Fibroblast of upper back skin (primary cell): ENCODE data around the gene SIVA1.

Experiments used
- DNase-seq: peaks from one replicate; pipeline ENCODE4 v3.0.0-alpha.2; 2013

Gene SIVA1

DNA sequence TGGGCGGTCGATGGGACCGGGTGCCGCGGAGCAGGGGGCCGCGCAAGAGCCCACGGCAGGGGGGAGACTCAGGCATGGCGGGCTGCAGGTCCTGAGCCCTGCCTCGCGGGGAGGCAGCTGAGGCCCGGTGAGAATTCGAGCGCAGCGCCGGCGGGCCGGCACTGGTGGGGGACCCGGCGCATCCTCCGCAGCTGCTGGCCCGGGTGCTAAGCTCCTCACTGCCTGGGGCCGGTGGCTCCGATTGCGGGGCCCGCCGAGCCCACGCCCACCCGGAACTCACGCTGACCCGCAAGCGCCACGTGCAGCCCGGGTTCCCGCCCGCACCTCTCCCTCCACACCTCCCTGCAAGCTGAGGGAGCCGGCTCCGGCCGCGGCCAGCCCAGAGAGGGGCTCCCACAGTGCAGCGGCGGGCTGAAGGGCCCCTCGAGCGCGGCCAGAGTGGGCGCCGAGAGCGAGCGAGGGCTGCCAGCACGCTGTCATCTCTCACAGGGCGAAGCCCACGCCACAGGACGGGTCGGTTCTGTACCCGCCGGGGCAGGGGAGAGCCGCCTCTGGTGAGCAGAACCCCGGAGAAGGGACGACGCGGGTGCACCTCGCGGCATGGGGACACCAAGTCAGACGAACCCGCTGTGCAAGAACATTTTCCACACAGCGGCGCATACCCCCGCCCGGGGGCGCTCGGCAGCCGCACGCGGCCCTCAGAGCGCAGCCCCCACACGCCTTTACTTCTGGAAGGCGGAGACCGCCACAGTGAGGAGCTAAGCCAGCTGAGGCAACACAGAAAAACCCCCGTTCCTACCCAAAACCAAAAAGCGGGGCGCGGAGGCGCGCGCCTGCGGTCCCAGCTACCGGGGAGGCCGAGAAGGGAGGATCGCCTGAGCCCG is 1.2 kb upstream of the SIVA1 start:
- DNase-seq = no peak

DNA sequence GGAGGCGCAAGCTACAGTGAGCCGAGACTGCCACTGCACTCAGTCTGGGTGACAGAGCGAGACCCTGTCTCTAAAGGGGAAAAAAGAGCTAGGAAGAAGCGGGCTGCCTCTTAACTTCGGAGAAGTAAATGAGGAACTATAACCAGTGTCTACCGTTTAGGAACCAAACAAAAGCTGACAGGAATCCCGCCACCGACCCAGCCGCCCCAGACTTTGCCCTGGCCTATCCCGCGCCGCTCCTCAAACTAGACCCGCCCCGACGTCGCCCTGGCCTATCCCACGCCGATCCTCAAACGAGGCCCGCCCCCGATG is 568 bp upstream of the SIVA1 start:
- DNase-seq = no peak

DNA sequence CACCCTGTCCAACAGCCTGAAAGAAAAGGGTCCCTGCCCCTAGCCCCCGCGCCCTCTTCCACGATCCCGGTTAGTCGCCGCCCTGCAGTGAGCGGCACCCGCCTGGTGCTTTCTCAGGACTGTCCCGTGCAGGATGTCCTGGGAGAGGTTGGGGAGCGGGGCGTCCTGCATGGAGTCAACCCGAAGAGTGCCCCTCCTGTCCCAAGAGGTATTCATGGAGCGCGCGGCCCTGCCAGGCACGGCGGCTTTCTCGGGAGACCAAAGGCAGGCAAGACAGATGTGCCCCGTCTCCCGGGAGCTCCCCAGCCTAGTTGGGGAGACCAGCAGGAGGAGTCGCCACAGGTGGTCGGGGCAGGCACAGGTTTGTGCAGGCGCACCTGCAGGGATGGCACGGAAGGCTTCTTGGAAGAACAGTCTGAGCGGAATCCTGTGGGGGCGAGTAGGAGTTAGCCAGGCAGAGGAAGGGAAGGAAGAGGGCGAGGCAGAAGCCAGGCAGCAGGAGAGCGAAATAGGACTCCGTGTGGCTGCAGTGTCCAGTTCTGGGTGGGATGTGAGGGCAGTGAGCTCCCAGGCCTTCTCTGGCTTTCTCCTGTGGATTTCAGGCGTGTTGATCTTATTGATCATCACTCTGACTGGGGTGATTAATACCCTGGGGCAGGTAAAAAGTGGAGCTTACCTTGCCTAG is 723 bp downstream of the SIVA1 start:
- no peak for DNase-seq

DNA sequence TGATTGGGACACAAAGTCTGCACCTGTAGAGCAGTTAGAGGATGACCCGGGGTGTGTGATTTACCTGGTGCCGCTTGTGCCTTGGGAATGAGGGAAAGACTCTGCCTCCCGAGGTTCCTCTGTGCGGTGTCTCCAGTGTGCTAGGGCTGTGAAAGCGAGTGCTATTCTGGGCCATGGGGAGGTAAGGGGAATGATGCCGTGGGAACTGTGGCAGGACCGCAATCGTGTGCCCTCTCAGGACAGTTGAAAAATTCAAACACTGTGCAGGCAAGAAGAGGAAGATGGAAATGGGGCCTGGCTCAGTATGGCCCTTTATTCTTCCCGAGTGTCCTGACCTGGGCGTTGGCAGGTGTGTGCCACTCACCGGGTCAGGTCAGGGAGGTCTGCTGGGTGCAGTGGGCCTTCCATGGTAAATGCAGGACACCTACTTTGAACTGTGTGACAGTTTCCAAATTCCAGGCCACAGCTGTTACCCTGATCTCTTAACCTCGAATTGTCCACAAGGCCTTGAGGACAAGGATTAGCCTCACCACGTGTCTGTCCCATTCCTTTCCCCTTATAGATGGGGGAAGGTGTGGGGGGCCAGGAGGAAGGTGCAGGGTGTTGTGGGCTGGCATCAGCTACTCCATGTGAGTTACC is 1.4 kb downstream of the SIVA1 start:
- DNase-seq = no peak

DNA sequence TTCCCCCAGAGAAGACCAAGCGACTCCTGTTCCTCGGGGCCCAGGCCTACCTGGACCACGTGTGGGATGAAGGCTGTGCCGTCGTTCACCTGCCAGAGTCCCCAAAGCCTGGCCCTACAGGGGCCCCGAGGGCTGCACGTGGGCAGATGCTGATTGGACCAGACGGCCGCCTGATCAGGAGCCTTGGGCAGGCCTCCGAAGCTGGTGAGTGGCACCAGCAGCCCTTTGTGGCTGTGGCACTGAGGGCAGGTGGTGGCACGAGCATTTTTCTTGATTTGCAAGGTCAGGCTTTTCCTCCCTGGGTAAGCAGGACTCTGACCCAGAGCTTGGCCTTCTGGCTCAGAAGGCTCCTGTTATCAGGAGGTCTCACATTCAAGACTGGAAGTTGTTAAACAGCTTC is 2.7 kb downstream of the SIVA1 start:
- DNase-seq = no peak

DNA sequence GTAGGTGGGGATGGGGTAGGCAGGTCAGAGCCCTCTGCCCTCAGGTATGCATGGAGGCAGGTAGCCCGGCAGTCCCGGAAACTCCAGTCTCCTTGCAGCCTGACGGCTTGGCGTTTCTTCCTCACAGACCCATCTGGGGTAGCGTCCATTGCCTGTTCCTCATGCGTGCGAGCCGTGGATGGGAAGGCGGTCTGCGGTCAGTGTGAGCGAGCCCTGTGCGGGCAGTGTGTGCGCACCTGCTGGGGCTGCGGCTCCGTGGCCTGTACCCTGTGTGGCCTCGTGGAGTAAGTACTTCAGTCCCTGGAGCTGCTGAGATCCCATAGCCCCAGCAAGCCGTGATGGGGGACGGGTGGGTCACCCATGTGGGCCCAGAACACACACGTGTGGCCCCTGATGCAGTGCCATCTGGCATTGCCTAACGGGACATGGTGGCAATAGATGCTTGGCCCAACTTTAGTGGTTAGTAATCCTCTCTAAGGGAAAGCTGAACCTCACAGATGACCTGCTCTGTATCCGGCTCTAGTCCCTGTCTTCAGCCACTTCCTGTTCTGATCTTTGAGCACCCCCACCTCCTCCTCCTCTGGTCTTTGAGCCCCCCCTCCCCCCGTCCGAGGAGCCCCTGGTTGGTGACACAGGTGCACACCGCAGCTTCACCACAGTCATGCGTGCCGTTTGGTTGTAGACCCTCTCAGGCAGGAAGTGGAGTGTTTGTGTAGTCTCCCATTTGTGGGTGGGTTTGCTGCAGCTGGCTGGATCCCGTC is 3.7 kb downstream of the SIVA1 start:
- DNase-seq = no peak

DNA sequence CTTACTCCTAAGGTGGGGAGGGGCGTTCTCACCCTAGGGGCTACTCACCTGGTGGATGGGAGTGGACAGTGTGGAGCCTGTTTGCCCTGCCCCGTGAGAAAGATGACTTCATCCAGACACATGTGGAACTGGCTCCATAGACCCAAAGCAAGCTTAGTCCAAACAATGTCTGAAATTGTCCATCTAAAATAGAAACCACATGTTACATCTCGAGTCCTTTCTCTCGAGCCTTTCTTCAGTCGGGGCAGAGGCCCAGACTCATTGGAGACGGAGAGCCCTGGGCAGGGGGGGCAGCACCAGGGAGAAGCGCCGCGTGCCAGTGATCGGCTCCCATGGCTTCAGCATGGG is 4.3 kb downstream of the SIVA1 start:
- DNase-seq = no peak

DNA sequence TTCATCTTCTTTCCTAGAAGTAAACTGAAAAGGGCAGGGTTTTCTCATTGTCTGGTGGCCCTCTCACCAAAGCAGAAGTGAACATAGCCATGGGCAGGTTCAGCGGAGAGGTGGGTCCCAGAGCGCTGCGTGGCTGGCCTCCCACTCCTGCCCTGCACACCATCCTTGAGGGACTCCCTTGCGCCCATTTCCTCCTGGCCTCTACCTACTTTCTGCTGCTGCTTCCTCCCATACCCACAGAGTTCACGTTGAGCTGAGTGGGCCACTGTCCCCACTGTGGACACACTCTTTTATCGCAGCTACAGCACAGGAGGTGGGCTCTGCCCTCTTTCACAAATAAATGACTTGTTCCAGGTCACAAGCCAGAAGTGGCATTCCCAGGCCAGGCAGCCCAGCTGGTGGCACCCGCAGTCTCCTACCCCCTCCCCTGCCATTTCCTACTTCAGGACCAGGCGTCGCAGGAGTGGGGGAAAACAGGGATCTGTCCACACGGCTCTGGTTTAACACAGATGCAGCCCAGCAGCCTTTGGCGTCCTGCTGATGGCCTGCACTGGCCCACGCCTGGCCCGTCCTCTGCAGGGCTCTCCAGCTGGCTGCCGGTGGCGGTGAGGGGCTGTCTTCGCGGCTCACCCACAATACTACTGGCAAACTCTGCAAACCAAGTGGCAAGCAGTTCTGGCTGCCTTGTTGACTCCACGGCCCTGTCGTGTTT is 4.9 kb downstream of the SIVA1 start:
- DNase-seq = no peak

DNA sequence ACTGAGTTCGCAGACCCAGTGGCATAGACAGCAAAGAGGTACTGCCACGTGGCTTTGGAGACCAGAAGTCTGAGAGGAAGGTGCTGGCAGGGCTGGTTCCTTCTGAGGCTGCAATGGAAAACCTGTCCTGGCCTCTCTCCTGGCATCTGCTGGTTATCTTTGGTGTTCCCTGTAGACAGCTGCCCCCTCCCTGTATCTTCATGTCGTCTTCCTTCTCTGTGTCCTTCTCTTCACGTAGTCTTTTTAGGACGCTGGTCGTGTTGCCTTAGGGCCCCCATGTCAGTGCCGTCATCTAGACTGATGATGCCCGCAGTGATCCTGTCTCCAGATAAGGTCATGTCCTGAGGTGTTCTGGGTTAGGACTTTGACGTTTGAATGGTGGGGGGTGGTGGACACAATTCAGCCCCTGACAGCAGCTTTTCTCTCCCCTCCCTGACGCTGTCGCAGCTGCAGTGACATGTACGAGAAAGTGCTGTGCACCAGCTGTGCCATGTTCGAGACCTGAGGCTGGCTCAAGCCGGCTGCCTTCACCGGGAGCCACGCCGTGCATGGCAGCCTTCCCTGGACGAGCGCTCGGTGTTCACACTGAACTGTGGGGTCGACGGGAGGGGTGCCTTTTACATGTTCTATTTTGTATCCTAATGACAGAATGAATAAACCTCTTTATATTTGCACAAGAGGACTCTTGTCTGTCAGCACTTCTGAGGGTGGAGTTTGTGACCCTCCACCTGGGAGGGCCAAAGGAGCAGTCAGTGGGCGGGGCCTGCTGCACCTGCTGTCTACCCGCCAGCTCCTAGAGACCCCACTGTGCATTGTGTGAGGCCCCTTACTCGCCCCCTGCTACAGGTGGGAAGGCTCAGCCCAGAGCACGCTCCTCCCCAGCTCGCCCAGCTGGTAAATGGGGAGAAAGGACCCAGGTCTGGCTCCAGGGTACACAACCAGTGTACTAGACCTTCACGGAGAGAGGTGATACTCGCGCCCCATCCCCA is 6.3 kb downstream of the SIVA1 start:
- DNase-seq = no peak

DNA sequence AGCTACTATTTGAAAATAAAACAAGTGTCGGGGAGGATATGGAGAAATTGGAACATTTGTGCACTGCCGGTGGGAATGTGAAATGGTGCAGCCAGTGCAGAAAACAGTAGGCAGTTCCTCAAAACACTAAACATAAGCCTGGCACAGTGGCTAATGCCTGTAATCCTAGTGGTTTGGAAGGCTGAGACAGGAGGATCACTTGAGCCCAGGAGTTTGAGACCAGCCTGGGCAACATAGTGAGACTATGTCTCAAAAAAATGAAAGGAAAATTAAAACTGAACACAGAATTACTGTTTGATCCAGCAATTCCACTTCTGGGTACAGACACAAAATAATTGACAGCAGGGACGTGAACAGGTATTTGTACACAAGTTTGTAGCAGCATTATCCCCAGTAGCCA is 12.6 kb downstream of the SIVA1 start:
- DNase-seq = no peak

DNA sequence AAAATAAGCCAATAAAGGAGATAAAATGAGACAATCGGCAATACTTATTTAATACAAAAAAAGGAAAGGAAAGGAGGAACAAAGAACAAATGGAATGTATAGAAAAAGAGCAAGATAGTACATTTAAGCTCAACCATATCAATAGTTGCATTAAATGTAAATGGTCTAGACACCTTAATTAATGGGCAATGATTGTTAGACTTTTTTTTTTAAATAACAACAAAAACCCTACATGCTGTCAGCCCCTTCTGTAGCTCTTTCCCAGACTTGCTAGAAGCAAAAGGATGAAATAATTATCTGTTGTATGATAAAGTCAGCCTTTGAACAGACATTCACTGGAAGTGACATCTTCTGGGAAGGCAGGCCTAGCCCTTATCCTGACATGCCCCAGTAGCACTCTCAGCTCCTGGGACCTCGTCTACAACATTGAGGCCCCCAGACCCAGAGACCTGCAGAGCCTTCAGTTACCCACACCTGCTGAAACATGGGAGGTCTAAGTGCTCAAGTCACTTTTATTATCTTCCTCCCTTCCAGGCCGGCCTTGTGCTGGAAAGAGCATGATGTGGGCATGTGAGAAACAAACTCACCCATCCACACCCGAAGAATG is 13.4 kb downstream of the SIVA1 start:
- no peak for DNase-seq

DNA sequence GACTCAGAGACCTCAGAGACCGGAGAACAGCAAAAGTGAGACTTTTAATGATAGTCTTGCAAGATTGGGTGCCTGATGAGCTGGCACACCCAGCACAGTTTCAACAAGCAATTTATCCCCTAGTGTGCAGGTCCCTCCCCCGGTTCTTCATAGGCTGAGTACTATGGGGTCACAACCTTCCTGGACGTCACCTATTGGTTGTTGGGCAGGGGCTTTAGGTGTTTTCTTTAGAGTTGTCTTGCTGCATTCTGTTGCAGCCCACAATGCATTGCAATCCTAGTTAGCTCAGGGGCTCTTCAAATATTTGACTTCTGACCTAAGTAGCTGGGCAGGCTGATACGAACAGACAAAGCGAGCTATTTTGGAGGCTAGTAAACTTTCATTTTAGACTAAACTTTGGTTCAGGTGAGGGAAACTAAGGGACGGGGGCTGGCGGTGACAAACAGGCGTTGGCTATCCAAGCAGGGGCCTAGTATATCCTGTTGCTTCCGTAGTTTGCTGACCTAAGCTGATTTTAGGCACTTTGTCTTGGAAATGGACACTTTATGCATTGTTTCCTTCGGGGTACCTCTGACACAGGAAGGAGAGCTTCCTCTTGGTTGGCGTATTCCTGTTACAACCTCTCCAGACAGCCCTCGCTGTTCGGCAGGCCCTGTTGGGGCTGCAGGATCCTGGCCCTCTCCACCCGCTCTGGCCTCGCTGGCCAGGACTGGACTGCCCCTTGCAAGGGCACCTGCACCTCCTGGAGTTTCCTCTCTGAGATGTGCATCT is 14.1 kb downstream of the SIVA1 start:
- no peak for DNase-seq

DNA sequence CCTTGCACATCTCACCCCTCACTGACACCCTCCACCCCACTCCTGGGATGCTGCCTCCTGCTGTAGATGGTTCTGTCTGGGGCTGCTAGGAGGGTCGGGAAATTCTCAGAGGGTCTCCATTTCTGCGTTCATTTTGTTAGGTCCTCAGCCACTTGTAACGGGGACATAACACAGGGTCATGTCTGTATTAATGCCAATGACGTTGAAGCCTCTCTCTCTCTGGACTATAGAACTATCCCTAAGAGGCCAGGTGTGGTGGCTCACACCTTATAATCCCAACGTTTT is 14.6 kb downstream of the SIVA1 start:
- no peak for DNase-seq

DNA sequence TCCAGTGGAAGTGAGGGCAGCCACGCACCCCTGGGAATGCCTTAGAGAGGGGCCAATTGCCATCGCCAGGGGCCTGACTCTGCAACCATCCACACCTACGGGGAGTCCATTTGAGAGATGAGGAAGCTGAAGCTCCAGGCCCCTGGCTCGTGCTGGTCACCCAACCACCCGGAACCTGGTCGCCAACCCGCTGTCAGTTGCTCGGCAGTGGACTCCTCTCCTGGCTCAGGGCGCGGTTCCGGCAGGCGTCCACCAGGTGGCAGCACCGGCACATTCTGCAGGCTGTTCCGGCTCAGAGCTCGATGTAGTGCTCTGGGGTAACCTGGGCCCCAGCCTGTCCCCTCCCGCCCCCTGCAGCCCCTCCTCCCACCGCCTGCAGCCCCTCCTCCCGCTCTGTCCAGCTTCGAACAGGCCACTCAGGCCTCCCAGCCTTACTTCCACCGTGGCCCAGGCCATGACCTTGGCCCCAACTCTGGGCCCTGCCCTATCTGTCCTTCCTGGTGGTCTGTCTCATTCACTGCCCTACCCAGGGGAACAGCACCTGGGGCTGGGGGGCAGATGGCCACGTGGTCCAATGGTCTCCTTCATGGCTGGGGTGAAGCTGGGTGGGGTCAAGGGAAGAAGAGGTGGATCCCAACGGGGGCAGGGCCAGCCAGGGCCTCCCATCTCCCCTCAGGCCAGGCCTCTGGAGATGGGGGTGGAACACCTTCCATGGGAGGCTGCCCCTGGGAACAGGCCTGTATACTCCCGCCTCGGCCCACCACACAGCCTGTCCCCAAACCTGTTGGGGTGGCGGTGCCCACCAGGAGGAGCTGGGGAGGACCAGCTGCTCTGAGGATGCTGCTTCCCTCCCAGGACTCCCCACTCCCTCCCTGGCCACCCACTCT is 15.7 kb downstream of the SIVA1 start:
- peak; percentile 76 for DNase-seq

DNA sequence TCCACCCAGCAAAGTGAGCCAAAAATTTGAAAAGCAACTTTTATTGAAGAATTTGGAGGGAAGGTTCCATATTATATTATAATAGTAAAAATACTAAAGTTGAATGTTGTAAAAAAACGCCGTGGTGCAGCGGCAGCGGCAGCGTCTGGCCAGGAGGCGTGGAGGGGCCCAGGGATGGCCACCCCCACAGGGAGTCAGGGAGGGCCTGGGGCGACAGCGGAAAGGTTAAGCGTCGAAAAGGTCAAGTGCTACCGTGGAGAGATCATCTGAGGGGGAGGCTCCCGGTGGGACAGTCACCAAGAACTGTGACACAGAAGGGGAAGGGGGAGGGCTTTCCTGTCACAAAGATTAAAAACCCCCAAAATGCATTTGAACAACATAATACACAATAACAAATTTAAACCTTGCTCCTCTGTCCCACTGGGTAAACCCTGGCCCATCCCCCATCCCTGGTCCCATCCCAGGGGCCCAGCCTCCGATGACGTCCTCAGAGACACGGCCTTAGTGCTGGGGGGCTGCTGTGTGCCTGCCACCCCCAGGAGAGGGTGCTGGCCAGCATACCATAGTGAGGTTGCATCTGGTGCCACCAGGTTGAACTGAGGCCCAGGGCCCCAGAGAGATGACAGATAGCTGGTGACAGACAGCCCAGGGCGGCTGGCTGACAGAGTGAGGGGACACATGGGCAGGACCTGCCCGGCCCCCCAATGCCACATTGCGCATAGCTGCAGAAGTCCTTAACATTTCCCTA is 16.6 kb downstream of the SIVA1 start:
- DNase-seq = no peak

DNA sequence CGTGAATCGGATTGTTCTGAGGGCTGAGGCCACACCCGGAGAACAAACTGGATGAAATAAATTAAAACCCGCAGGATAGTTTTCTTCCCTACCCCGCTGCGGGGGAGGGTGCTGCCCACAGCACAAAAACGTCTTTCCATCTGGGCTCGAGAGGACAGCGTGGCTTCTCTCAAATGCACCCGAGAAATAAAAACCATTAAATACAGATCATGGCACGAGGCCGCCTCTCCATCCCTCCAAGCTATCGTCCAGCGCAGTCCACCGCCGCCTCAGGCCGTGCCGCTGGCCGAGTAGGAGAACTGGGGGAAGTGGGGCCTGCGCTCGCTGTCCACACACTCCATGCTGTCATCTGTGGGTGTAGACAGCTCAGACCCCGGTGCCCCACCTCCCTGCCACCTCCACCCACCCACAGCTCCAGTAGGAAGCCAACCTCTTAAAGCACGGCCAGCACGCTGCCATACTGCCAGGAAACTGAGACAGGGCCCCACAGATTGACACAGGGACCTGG is 17.2 kb downstream of the SIVA1 start:
- no peak for DNase-seq

DNA sequence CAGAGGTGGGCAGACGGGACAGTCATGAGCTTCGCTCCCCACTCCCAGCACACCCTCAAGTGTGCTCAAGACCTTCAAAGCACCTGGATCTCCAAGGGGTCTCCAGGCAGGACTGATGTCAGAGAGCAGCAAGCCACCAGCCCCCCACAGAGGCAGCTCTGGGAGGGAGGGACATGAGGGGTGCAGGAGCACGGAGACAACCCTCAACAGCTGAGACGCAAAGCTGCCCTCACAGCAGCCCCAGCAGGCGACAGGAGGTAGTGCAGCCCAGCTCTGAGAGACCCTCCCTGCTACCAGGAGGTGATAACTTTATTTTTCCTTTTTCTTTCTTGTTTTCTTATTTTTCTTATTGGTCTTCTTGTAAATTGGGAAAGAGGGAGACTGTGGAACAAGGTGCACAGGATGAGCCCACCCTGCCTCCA is 17.9 kb downstream of the SIVA1 start:
- no peak for DNase-seq

DNA sequence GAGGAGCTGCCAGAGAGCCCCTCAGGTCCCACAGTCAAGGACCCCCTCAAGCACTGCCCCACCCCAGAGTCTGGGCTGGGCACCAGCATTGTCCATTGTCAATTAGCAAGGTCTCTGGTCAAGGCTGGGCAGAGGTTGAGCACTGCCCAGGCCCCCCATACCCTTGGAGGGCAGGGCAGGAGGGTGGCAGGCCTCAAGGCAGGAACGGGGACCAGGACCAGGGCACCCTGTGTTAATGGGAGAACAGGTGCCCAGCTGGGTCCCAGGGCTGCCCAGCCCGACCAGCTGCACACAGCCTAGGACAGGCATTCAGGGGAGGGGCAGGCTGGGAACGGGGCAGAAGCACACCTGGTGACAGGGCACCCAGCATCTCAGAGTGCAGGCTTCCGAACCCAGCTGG is 18.4 kb downstream of the SIVA1 start:
- DNase-seq = no peak
